Sigmoid colon (tissue), 7 donors: Measurements from ENCODE around the gene CWC15. TPM values are rescaled to one million over a fixed set of nuclear protein-coding genes. Genes with fewer than 3 reads are reported as not detected.

ENCODE experiments used
- DNase-seq: peaks from one replicate; pipeline ENCODE4 v3.0.0-alpha.2; 2019
- H3K27ac ChIP-seq, 4 donors: fragments of 200-600 bp; sonication (generic); one replicate each; pipeline ENCODE4 v1.5.1; 2016 to 2019; ENCODE audit warnings: mild to moderate bottlenecking in 1 of 4
- H3K27me3 ChIP-seq, 3 donors: fragments of 200-600 bp; sonication (generic); one replicate each; pipeline ENCODE4 v1.5.1; 2019; ENCODE audit warnings: mild to moderate bottlenecking in 1 of 3
- H3K36me3 ChIP-seq, 4 donors: fragments of 200-600 bp; sonication (generic); one replicate each; pipeline ENCODE4 v1.5.1; 2016 to 2019
- H3K4me1 ChIP-seq, 4 donors: fragments of 200-600 bp; sonication (generic); one replicate each; pipeline ENCODE4 v1.5.1; 2017 to 2019
- H3K4me3 ChIP-seq, 4 donors: fragments of 200-600 bp; sonication (generic); one replicate each; pipeline ENCODE4 v1.5.1; 2017 to 2019; ENCODE audit warnings: mild to moderate bottlenecking in 2 of 4, moderate library complexity in 1 of 4
- H3K9me3 ChIP-seq, 4 donors: fragments of 200-600 bp in 3 of 4; sonication (generic) in 3 of 4; one replicate each; pipeline versions ENCODE4 v1.5.1 to v1.6.1; 2013 to 2019
- CTCF ChIP-seq, 4 experiments: fragments of 450-650 bp in 3 of 4; fragments of 200-600 bp in 1 of 4; IDR thresholded peaks; one replicate each; pipeline ENCODE4 v1.5.1; 2016 to 2019; ENCODE audit warnings: antibody characterized with exemption in 4 of 4, mild to moderate bottlenecking in 3 of 4, moderate library complexity in 2 of 4
- EP300 ChIP-seq, 4 donors: sonication (generic); formaldehyde crosslinking; IDR thresholded peaks; one replicate each; pipeline ENCODE4 v1.6.1; 2017; ENCODE audit warnings: antibody characterized with exemption in 4 of 4
- POLR2A ChIP-seq, 2 donors: fragments of 450-650 bp; IDR thresholded peaks; one replicate each; pipeline ENCODE4 v1.6.1; 2016; ENCODE audit warnings: antibody characterized with exemption in 2 of 2, mild to moderate bottlenecking in 2 of 2, moderate library complexity in 2 of 2
- POLR2AphosphoS5 ChIP-seq, 4 donors: sonication (generic); formaldehyde crosslinking; IDR thresholded peaks; one replicate each; pipeline ENCODE4 v1.6.1; 2017; ENCODE audit warnings: antibody characterized with exemption in 4 of 4
- WGBS, 2 donors: extraction: QIAGEN DNeasy Blood & Tissue Kit; methylation state at CpG; one replicate each; pipeline ENCODE4 v1.1.7; 2013; 5-methylcytosine and 5-hydroxymethylcytosine counted together
- intact Hi-C: fragments of 100-400 bp; cut with DNase I; formaldehyde crosslinking; loops from one replicate; pipeline ENCODE4 v1.15.1; 2023
- polyA plus RNA-seq, 3 donors: library from polyadenylated mRNA; stranded (reverse); fragments of 200-250 nt; gene quantifications; one replicate each; pipeline ENCODE4 v1.2.3, GENCODE V29; 2013
- total RNA-seq, 4 donors: library from RNA; depleted of rRNA; stranded (reverse); fragments of >200 nt; gene quantifications; one replicate each; pipeline ENCODE4 v1.1.0, GENCODE V29; 2016
- donor health status: healthy with polysubstance abuse.
- donor health status: Bipolar disorder and iron deficiency.
- donor health status: healthy.

CWC15 gene
- total and polyA plus RNA-seq, 7 donors = 39.8 to 69.9 (median 48.3) TPM

- Histone ChIP-seq H3K27me3 (no peaks in the 10 kb centered on the region), H3K9me3 (no peaks in the 10 kb centered on the region), H3K27ac (no peak overlapping the region), H3K4me3 (no peak overlapping the region), H3K36me3 (peaks cover 4 to 28% (median 11%) of the 10 kb centered on the region in 4 donors), H3K4me1 (no peaks in the 10 kb centered on the region)
- 56 to 61% methylated on average over 4 of the region's 4 CpGs for WGBS, 2 donors
- TF ChIP-seq POLR2AphosphoS5 (IDR thresholded peaks at IDR 0.05) (no peak), CTCF (IDR thresholded peaks at IDR 0.05) (no peak), POLR2A (IDR thresholded peaks at IDR 0.05) (no peak), EP300 (IDR thresholded peaks at IDR 0.05) (no peak)
- no peak for DNase-seq
- intact Hi-C loops = no loop called here
Observed at GRCh38 chr11:94956963-94957362, 16.4 kb downstream of the CWC15 start.

GRCh38 chr11:94954753-94955152, 18.6 kb downstream of the CWC15 start:
- intact Hi-C loops = no loop called here
- H3K9me3 ChIP-seq = no peaks in the 10 kb centered on the region
- peaks cover 0 to 6% (median 0%) of the 10 kb centered on the region in 4 donors for H3K36me3 ChIP-seq
- no peak for DNase-seq
- no peaks in the 10 kb centered on the region for H3K27me3 ChIP-seq
- H3K27ac ChIP-seq = no peak overlapping the region
- 43 to 47% methylated on average over 1 of the region's 1 CpG for WGBS, 2 donors
- no peak overlapping the region for H3K4me3 ChIP-seq
- TF ChIP-seq EP300 (IDR thresholded peaks at IDR 0.05) = no peak
- no peak for TF ChIP-seq POLR2A (IDR thresholded peaks at IDR 0.05)
- TF ChIP-seq POLR2AphosphoS5 (IDR thresholded peaks at IDR 0.05) = no peak
- no peak for TF ChIP-seq CTCF (IDR thresholded peaks at IDR 0.05)
- no peaks in the 10 kb centered on the region for H3K4me1 ChIP-seq

- no peak for DNase-seq
- intact Hi-C loops = no loop called here
- TF ChIP-seq CTCF (IDR thresholded peaks at IDR 0.05) (no peak), POLR2A (IDR thresholded peaks at IDR 0.05) (no peak), EP300 (IDR thresholded peaks at IDR 0.05) (no peak), POLR2AphosphoS5 (IDR thresholded peaks at IDR 0.05) (no peak)
- 56 to 63% methylated on average over 4 of the region's 4 CpGs for WGBS, 2 donors
- Histone ChIP-seq H3K27me3 (no peaks in the 10 kb centered on the region), H3K27ac (no peak overlapping the region), H3K36me3 (no peaks in the 10 kb centered on the region), H3K4me1 (no peaks in the 10 kb centered on the region), H3K9me3 (no peaks in the 10 kb centered on the region), H3K4me3 (no peak overlapping the region)
Observed at GRCh38 chr11:94948070-94948617, 25.2 kb downstream of the CWC15 start.

GRCh38 chr11:94946812-94947211, 26.5 kb downstream of the CWC15 start:
- Histone ChIP-seq H3K4me3 (no peak overlapping the region), H3K36me3 (no peaks in the 10 kb centered on the region), H3K27ac (no peak overlapping the region), H3K9me3 (no peaks in the 10 kb centered on the region), H3K27me3 (no peaks in the 10 kb centered on the region), H3K4me1 (no peaks in the 10 kb centered on the region)
- WGBS, 2 donors = 73 to 74% methylated on average over 4 of the region's 4 CpGs
- intact Hi-C loops = no loop called here
- TF ChIP-seq POLR2AphosphoS5 (IDR thresholded peaks at IDR 0.05) (no peak), POLR2A (IDR thresholded peaks at IDR 0.05) (no peak), EP300 (IDR thresholded peaks at IDR 0.05) (no peak), CTCF (IDR thresholded peaks at IDR 0.05) (no peak)
- DNase-seq = no peak

GRCh38 chr11:94941131-94941530, 32.2 kb downstream of the CWC15 start:
- H3K4me3 ChIP-seq = no peak overlapping the region
- H3K27ac ChIP-seq = no peak overlapping the region
- H3K27me3 ChIP-seq = no peaks in the 10 kb centered on the region
- peaks cover 0 to 5% (median 0%) of the 10 kb centered on the region in 4 donors for H3K4me1 ChIP-seq
- intact Hi-C loops = no loop called here
- no peaks in the 10 kb centered on the region for H3K36me3 ChIP-seq
- 64 to 76% methylated on average over 4 of the region's 4 CpGs for WGBS, 2 donors
- TF ChIP-seq POLR2A (IDR thresholded peaks at IDR 0.05) (no peak), EP300 (IDR thresholded peaks at IDR 0.05) (no peak), CTCF (IDR thresholded peaks at IDR 0.05) (no peak), POLR2AphosphoS5 (IDR thresholded peaks at IDR 0.05) (no peak)
- H3K9me3 ChIP-seq = no peaks in the 10 kb centered on the region
- no peak for DNase-seq
